HG03108 (cell line): ENCODE data around the gene TMC4.
A peak's percentile ranks its signal among the peaks of the same experiment; 100 is the strongest.
"Not testable (repeated sequence)": the region's sequence is repeated elsewhere in the genome, so short reads cannot be mapped to it uniquely, and the experiment has no call there.

Experiments used
- ATAC-seq: cut with Tn5 transposase; IDR thresholded peaks from one replicate; pipeline ENCODE4 v1.9.1; 2021; ENCODE audit warnings: moderate library complexity; ENCODE audit not compliant: unreplicated experiment

The TMC4 gene

GRCh38 chr19:54204767-54205468 is 32.0 kb upstream of the TMC4 start:
- no peak for ATAC-seq

- no peak for ATAC-seq
Measured at GRCh38 chr19:54203151-54203611, 30.2 kb upstream of the TMC4 start.

GRCh38 chr19:54201980-54202379 is 29.0 kb upstream of the TMC4 start:
- no peak for ATAC-seq

GRCh38 chr19:54201172-54201701 is 28.3 kb upstream of the TMC4 start:
- no peak for ATAC-seq

- ATAC-seq, result no peak
Measured at GRCh38 chr19:54199401-54199800, 26.4 kb upstream of the TMC4 start.

- no peak for ATAC-seq
Measured at GRCh38 chr19:54197121-54197520, 24.2 kb upstream of the TMC4 start.

GRCh38 chr19:54196536-54196935 is 23.6 kb upstream of the TMC4 start:
- ATAC-seq, result no peak

- not testable (repeated sequence) for ATAC-seq
Measured at GRCh38 chr19:54194463-54194862, 21.5 kb upstream of the TMC4 start.

- no peak for ATAC-seq
Measured at GRCh38 chr19:54193011-54193410, 20.1 kb upstream of the TMC4 start.

- ATAC-seq, result no peak
Measured at GRCh38 chr19:54191811-54192453, 19.0 kb upstream of the TMC4 start.

GRCh38 chr19:54191011-54191810 is 18.3 kb upstream of the TMC4 start, which contains the start of gene TSEN34:
TSEN34 (plus strand) TSS chr19:54191308; CDS start chr19:54191365, 57 bp downstream.
- ATAC-seq, result peak; percentile 21

GRCh38 chr19:54190503-54191010 is 17.6 kb upstream of the TMC4 start:
- ATAC-seq, result peak; percentile 41

GRCh38 chr19:54189735-54190502 is 17.0 kb upstream of the TMC4 start:
- peak; percentile 37 for ATAC-seq

- peak; percentile 36 for ATAC-seq
Measured at GRCh38 chr19:54189145-54189734, 16.3 kb upstream of the TMC4 start, which contains the start of gene MBOAT7. MBOAT7 (minus strand) TSS chr19:54189580; CDS start chr19:54188508, 1,072 bp downstream.

- ATAC-seq, result no peak
Measured at GRCh38 chr19:54188215-54188871, 15.4 kb upstream of the TMC4 start.

GRCh38 chr19:54186934-54187381 is 14.0 kb upstream of the TMC4 start:
- ATAC-seq, result no peak

- ATAC-seq, result no peak
Measured at GRCh38 chr19:54186351-54186750, 13.4 kb upstream of the TMC4 start.

- ATAC-seq, result no peak
Measured at GRCh38 chr19:54183431-54183830, 10.5 kb upstream of the TMC4 start.

- not testable (repeated sequence) for ATAC-seq
Measured at GRCh38 chr19:54181894-54182293, 8.9 kb upstream of the TMC4 start.
